Smooth muscle cell (in vitro differentiated cells): ENCODE data around the gene TTK. TPM values are rescaled to one million over a fixed set of nuclear protein-coding genes. Genes with fewer than 3 reads are reported as not detected.
A peak's percentile ranks its signal among the peaks of the same experiment; 100 is the strongest.

ENCODE experiments used
- DNase-seq: peaks from one replicate; lab custom pipeline; 2025; ENCODE audit not compliant: unreplicated experiment; lab: John Stamatoyannopoulos, UW
- H2AFZ ChIP-seq: fragments of 200-600 bp; sonication (generic); 2 replicates; pipeline ENCODE4 v1.6.0; 2016; ENCODE audit warnings: antibody characterized with exemption, low read depth, mild to moderate bottlenecking
- H3F3A ChIP-seq: fragments of 200-600 bp; sonication (generic); 2 replicates; pipeline ENCODE4 v1.6.0; 2017; ENCODE audit warnings: antibody characterized with exemption, low read depth
- H3K27ac ChIP-seq: fragments of 200-600 bp; sonication (generic); 2 replicates; pipeline ENCODE4 v1.5.1; 2016; ENCODE audit warnings: low read depth, mild to moderate bottlenecking
- H3K27me3 ChIP-seq: fragments of 200-600 bp; sonication (generic); 2 replicates; pipeline ENCODE4 v1.6.1; 2016; ENCODE audit warnings: low read depth, mild to moderate bottlenecking
- H3K36me3 ChIP-seq: fragments of 200-600 bp; sonication (generic); 2 replicates; pipeline ENCODE4 v1.5.1; 2016; ENCODE audit warnings: low read depth
- H3K4me1 ChIP-seq: fragments of 200-600 bp; sonication (generic); 2 replicates; pipeline ENCODE4 v1.5.1; 2016; ENCODE audit warnings: low read depth
- H3K4me2 ChIP-seq: fragments of 200-600 bp; sonication (generic); 2 replicates; pipeline ENCODE4 v1.6.0; 2016; ENCODE audit warnings: mild to moderate bottlenecking
- H3K4me3 ChIP-seq: fragments of 200-600 bp; sonication (generic); 2 replicates; pipeline ENCODE4 v1.5.1; 2016; ENCODE audit warnings: mild to moderate bottlenecking
- H3K79me2 ChIP-seq: fragments of 200-600 bp; sonication (generic); 2 replicates; pipeline ENCODE4 v1.6.0; 2016; ENCODE audit warnings: low read depth, mild to moderate bottlenecking
- H3K9ac ChIP-seq: fragments of 200-600 bp; sonication (generic); 2 replicates; pipeline ENCODE4 v1.6.0; 2016; ENCODE audit warnings: low read depth
- H3K9me3 ChIP-seq: fragments of 200-600 bp; sonication (generic); replicated peaks from 2 replicates; pipeline ENCODE4 v1.5.1; 2016; ENCODE audit warnings: low read depth
- H4K20me1 ChIP-seq: fragments of 200-600 bp; sonication (generic); 2 replicates; pipeline ENCODE4 v1.6.0; 2016; ENCODE audit warnings: low read depth
- WGBS: methylation state at CpG from one replicate; pipeline ENCODE4 v1.1.7; 2016; ENCODE audit warnings: low lambda C conversion rate; 5-methylcytosine and 5-hydroxymethylcytosine counted together
- polyA plus RNA-seq: library from polyadenylated mRNA; unstranded; fragments of >200 nt; fragmentation: Nextera tagmentation; extraction: Ambion mirVana; gene quantifications from 2 replicates; pipeline ENCODE4 v1.2.1, GENCODE V29; 2016
- total RNA-seq: library from RNA; depleted of rRNA; stranded (reverse); fragments of >200 nt; gene quantifications from 2 replicates; pipeline ENCODE4 v1.2.3, GENCODE V29; 2014
- TF ChIP-seq, protein P1 (sequence below): fragments of 200-600 bp; sonication (generic); IDR thresholded peaks from 2 replicates; pipeline ENCODE4 v1.5.1; 2017; ENCODE audit warnings: borderline replicate concordance, mild to moderate bottlenecking, antibody characterized with exemption; ENCODE audit not compliant: insufficient read depth, poor library complexity, severe bottlenecking

The TTK gene
- 15.3 and 17.1 TPM in 2 replicates for total RNA-seq
- polyA plus RNA-seq, result 3.9 and 4.9 TPM in 2 replicates

GRCh38 chr6:80004173-80005072 is at the start of gene TTK:
TTK (plus strand) TSS chr6:80004649; CDS start chr6:80005844, 1,195 bp downstream.
- Histone ChIP-seq H3K9me3 (no peaks in the 10 kb centered on the region), H4K20me1 (no peaks in the 10 kb centered on the region), H3K36me3 (no peaks in the 10 kb centered on the region), H3K27me3 (no peaks in the 10 kb centered on the region), H3K4me2 (peak within 1 kb of the TSS; percentile 87), H3K4me1 (peaks cover 11% of the 10 kb centered on the region), H3F3A (no peaks in the 10 kb centered on the region), H3K9ac (peak within 1 kb of the TSS; percentile 21), H3K27ac (peak within 1 kb of the TSS; percentile 47), H3K4me3 (peak within 1 kb of the TSS; percentile 96), H2AFZ (peak within 1 kb of the TSS; percentile 99), H3K79me2 (peaks cover 24% of the 10 kb centered on the region)
- TF ChIP-seq, protein P1, sequence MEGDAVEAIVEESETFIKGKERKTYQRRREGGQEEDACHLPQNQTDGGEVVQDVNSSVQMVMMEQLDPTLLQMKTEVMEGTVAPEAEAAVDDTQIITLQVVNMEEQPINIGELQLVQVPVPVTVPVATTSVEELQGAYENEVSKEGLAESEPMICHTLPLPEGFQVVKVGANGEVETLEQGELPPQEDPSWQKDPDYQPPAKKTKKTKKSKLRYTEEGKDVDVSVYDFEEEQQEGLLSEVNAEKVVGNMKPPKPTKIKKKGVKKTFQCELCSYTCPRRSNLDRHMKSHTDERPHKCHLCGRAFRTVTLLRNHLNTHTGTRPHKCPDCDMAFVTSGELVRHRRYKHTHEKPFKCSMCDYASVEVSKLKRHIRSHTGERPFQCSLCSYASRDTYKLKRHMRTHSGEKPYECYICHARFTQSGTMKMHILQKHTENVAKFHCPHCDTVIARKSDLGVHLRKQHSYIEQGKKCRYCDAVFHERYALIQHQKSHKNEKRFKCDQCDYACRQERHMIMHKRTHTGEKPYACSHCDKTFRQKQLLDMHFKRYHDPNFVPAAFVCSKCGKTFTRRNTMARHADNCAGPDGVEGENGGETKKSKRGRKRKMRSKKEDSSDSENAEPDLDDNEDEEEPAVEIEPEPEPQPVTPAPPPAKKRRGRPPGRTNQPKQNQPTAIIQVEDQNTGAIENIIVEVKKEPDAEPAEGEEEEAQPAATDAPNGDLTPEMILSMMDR, result no peak
- WGBS, result 2% methylated on average over 56 of the region's 56 CpGs
- peak; percentile 51 for DNase-seq

DNA sequence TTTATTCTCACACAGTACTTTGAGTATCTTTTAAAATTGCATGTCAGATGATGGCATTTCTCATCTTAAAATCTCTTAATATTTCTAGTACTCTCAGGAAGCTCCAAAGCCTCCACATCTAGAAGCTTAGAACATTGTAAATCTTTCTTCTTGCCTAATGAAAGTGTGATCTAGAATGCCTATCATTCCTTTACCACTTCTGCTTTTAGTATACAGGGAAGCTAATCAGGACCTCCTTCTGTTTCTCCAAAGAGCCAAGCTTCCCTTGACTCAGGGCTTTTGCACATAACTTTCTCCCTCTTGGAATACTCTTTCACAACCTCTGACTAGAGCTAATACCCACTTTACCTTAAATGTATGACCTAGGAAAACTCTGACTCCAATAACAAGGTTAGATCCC is 49.6 kb upstream of the TTK start:
- no peak for DNase-seq
- Histone ChIP-seq H4K20me1 (no peaks in the 10 kb centered on the region), H3K4me2 (no peak overlapping the region), H3F3A (no peaks in the 10 kb centered on the region), H3K4me1 (no peaks in the 10 kb centered on the region), H3K9ac (no peak overlapping the region), H3K27ac (no peak overlapping the region), H3K27me3 (no peaks in the 10 kb centered on the region), H3K36me3 (no peaks in the 10 kb centered on the region), H3K79me2 (no peaks in the 10 kb centered on the region), H3K9me3 (no peaks in the 10 kb centered on the region), H2AFZ (no peak overlapping the region), H3K4me3 (no peak overlapping the region)
- TF ChIP-seq, protein P1, result no peak

DNA sequence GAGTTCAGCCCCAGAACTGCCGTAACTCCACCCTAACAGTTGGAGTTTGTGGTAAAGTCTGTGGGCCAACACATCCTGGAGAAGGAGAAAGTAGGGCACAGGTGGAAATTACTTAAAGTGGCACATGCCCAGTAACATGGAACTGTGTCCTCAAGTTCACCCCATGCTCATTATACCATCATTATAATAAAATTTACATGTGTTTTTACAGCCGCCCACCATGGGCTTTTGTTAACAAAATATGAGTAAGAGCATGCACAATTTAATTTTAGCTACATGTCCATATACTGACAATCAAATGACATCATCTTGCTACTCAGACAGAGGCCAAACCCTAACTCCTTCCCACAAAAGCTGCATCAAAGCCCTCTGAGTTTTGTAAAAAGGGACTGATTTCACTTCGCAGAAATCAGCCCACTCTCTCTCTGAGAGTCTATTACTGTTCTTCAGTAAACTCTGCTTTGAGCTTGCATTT is 39.8 kb upstream of the TTK start:
- Histone ChIP-seq H3F3A (no peaks in the 10 kb centered on the region), H3K36me3 (no peaks in the 10 kb centered on the region)

More for the DNA sequence above, 39.8 kb upstream of the TTK start:
- H3K4me2 ChIP-seq, result no peak overlapping the region
- no peak overlapping the region for H3K4me3 ChIP-seq
- no peaks in the 10 kb centered on the region for H3K9me3 ChIP-seq
- WGBS, result 89% methylated on average over 3 of the region's 3 CpGs
- no peaks in the 10 kb centered on the region for H4K20me1 ChIP-seq
- H3K79me2 ChIP-seq, result no peaks in the 10 kb centered on the region
- no peaks in the 10 kb centered on the region for H3K4me1 ChIP-seq
- no peak for DNase-seq
- H3K27me3 ChIP-seq, result no peaks in the 10 kb centered on the region
- no peak overlapping the region for H2AFZ ChIP-seq
- H3K27ac ChIP-seq, result no peak overlapping the region
- TF ChIP-seq, protein P1, result no peak
- H3K9ac ChIP-seq, result no peak overlapping the region
